Coronary artery (tissue), 2 donors: Measurements from ENCODE around the gene E2F1.

Source experiments
- DNase-seq: peaks from one replicate; pipeline ENCODE4 v3.0.0-alpha.2; 2017; ENCODE audit warnings: low spot score
- H3K27ac ChIP-seq, 2 donors: fragments of 200-600 bp; sonication (generic); one replicate each; pipeline ENCODE4 v1.5.1; 2016 to 2019
- H3K4me3 ChIP-seq: fragments of 200-600 bp; sonication (generic); 2 replicates; pipeline ENCODE4 v1.5.1; 2016; ENCODE audit warnings: mild to moderate bottlenecking, moderate library complexity
- TF ChIP-seq, protein P1 (sequence below): fragments of 200-600 bp; sonication (generic); IDR thresholded peaks from one replicate; pipeline ENCODE4 v1.5.1; 2019; ENCODE audit warnings: antibody characterized with exemption

Gene E2F1

DNA sequence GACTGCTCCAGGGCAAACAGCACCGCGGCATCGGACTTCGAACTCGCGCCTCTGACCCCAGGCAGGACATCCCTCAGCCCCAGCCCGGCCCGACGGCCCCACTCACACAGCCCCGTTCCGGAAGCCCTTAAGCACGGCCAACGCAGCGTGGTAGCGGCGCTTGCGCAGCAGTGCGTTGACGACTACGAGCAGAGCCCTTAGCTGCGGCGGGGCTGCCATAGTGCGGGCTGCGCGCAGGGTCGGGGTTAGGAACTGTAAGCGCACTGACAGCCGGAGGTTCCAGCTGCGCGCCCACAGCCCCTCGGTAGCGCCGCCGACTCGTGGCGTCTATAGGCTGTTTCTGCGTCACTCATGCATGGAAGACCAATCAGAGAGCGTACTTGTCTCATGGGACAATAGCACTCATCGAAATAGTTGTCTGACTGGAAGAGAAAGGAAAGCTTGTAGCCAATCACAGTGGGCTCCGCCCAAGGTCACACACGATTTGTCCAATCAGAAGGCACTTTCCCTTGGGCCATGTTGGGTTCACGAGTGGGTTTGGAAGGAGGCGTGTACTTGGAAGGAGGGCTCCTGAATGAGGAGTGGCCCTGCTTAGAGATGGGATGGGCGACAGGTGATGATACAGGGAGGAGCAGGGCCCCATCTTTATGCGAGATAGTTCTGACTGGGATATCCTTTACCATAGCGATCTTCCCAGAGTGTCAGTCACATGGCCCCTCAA lies 34.0 kb upstream of the E2F1 start, which contains the start of gene PXMP4:
Gene PXMP4 (minus strand): TSS at position 322 of the 721 bp plus-strand sequence. CDS start 103 bp downstream, at position 219.
- DNase-seq = peak; percentile 97
- TF ChIP-seq, protein P1, sequence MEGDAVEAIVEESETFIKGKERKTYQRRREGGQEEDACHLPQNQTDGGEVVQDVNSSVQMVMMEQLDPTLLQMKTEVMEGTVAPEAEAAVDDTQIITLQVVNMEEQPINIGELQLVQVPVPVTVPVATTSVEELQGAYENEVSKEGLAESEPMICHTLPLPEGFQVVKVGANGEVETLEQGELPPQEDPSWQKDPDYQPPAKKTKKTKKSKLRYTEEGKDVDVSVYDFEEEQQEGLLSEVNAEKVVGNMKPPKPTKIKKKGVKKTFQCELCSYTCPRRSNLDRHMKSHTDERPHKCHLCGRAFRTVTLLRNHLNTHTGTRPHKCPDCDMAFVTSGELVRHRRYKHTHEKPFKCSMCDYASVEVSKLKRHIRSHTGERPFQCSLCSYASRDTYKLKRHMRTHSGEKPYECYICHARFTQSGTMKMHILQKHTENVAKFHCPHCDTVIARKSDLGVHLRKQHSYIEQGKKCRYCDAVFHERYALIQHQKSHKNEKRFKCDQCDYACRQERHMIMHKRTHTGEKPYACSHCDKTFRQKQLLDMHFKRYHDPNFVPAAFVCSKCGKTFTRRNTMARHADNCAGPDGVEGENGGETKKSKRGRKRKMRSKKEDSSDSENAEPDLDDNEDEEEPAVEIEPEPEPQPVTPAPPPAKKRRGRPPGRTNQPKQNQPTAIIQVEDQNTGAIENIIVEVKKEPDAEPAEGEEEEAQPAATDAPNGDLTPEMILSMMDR = no peak
- Histone ChIP-seq H3K4me3 (peak within 1 kb of the TSS; percentile 93), H3K27ac (peak within 1 kb of the TSS; percentile 39 to 83)

DNA sequence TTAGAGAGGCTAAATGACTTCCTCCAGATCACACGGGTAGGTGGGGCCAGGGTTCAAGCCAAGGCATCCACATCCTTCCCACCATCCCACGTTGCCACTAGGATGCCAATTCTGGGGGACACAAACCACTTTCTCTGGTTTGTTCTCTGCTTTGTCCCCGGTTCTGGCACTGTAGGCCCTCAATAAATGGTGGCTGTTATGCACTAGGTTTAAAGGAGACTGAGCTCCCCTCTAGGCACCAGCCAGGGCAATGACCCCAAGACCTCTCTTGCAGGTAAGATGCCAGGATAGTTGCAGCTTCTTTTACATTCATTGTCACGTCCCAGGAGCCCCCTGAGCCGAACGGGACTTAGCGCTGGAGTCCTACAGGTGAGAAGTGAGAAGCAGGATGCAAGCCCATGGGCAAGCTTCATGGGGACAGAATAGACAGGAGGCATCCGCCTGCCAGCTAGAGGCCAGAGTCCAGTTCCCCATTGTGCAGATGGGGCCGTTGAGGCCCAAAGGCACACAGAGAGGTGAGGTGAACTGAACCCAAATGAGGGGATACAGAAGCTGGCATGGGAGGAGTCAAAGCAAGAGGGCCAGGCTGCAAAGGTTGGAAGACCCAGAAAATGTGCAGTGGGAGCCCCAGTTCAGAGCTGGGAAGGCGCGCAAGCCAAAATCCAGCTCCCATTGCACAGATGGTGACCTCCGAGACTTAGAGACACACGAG lies 33.2 kb upstream of the E2F1 start:
- Histone ChIP-seq H3K27ac (peak overlapping the region; percentile 39 to 83), H3K4me3 (peak overlapping the region; percentile 93)
- no peak for DNase-seq
- TF ChIP-seq, protein P1 = no peak

DNA sequence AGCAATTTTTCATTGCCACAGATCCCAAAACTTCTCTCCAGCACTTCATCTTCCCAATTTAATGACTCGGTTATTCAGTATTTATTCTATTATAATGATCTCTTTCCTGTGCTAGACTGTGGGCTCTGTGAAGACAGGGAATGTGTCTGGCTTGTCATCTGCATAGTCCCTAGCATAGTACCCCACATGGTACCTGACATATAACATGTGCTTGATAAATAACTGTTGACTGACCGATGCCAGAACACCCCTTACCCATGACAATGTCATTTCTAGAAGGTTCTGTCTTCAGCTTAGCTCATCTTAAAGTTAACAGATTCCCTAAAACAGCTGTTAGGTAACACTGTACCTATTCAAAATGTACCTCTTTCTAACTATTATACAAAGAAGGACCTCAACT lies 30.3 kb upstream of the E2F1 start:
- no peak overlapping the region for H3K4me3 ChIP-seq
- TF ChIP-seq, protein P1 = no peak
- no peak overlapping the region for H3K27ac ChIP-seq

DNA sequence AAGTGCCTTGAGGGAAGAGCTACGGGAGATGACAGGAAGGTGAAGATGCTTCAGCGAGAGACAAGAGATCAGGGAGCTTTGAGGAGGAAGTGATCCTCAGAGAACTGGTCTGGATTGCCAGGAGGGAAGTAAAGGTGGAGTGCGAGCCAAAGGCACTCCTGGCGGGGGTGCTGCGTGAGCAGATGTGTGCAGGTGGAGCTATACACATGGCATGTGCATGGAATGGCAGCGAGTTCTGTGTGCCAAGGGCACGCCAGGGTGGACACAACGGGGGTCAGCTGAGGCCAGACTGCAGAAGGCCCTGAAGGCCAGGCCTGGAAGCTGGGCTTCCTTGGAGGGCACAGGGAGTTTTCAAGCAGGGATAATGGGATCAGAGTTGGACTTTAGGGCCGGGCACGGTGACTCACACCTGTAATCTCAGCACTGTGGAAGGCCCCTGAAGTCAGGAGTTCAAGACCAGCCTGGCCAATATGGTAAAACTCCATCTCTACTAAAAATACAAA lies 27.7 kb upstream of the E2F1 start:
- TF ChIP-seq, protein P1 = no peak
- no peak for DNase-seq
- Histone ChIP-seq H3K27ac (no peak overlapping the region), H3K4me3 (no peak overlapping the region)

More for the DNA sequence above, 30.3 kb upstream of the E2F1 start:
- DNase-seq = no peak

DNA sequence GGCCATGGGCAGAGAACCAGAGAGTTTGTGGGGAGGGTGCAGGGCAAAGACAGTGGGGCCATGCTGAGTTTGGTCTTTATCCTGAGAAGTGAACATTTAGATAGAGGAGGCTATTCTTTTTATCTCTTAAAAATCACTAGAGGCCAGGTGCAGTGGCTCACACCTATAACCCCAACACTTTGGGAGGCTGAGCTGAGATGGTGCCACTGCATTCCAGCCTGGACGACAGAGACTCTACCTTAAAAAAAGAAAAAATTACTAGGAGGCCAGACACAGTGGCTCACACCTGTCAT lies 25.2 kb upstream of the E2F1 start:
- Histone ChIP-seq H3K4me3 (no peak overlapping the region), H3K27ac (no peak overlapping the region)
- DNase-seq = no peak
- TF ChIP-seq, protein P1 = no peak

DNA sequence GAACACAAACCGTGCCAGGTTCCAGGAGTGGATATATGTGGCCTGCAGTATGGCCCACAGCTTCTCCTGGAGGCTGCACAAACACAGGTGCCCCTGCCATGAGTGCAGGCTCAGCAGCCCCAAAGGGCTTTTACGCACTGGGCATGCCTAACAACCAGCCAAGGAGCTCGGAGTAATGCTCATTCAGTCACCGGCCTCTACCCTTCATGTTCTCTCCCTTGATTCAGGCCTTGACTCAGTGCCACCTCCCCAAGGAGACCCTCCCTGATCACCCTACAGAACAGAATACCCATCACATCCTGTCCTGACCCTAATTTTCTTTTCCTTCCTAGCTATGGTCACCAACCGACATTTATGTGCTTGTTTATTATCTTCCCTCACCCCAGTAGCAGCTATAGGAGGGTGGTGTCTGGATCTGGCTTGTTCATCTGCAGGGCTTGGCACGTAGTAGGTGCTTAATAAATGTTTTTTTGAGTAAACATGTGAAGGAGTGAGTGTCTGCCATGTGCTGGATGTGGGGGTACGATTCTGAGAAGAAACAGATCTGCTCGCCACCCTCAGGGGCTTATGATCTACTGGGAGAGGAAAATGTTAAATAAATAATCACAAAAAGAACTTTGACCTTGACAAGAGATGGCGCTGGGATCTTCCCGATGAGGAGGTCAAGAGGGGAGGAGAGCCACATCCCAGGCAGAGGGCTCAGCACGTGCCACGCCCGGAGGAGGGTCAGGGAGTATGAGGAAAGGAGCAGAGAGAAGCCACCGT lies 24.7 kb upstream of the E2F1 start:
- TF ChIP-seq, protein P1 = no peak
- no peak overlapping the region for H3K27ac ChIP-seq
- no peak for DNase-seq
- H3K4me3 ChIP-seq = no peak overlapping the region
